ENCODE measurements around the gene CDC42BPA.
A peak's percentile ranks its signal among the peaks of the same experiment; 100 is the strongest.

DNA sequence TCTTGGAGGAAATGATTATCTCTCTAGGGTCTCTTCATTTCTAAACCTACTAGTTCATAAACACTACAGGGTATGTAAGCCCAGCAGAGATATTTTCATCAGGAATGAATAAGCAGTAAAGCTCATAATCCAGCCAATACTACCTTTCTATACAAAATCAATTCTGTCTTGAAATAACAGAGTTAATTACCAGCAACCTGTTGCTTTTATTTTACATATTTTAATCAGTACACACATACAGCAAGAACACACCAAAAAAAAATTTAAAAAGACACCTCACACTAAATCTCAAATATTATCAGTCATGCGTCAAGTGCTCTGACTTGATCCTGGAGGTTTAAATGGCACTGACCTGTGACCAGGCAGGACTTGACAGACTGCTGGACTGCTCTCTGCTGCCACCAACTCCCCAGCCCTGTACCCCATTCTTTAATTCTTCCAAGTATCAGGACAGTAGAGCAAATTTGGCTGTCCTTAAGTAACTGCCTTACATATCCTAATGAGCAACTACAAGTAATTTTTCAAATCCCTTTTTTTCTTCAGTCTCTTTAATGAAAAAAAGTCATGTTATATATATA is 98.5 kb downstream of the CDC42BPA start:
- TF ChIP-seq, protein P1, sequence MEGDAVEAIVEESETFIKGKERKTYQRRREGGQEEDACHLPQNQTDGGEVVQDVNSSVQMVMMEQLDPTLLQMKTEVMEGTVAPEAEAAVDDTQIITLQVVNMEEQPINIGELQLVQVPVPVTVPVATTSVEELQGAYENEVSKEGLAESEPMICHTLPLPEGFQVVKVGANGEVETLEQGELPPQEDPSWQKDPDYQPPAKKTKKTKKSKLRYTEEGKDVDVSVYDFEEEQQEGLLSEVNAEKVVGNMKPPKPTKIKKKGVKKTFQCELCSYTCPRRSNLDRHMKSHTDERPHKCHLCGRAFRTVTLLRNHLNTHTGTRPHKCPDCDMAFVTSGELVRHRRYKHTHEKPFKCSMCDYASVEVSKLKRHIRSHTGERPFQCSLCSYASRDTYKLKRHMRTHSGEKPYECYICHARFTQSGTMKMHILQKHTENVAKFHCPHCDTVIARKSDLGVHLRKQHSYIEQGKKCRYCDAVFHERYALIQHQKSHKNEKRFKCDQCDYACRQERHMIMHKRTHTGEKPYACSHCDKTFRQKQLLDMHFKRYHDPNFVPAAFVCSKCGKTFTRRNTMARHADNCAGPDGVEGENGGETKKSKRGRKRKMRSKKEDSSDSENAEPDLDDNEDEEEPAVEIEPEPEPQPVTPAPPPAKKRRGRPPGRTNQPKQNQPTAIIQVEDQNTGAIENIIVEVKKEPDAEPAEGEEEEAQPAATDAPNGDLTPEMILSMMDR (optimal IDR thresholded peaks at IDR 0.05 in 1 of 3, IDR thresholded peaks at IDR 0.05 in 1 of 3, conservative IDR thresholded peaks at IDR 0.05 in 1 of 3; ENCODE audit: extremely low read depth in 1 of 3, insufficient read depth in 2 of 3, low read length in 3 of 3): peak in 1 of 3 experiments; percentile 18
- no peak for TF ChIP-seq EZH2 (IDR thresholded peaks at IDR 0.05; ENCODE audit: low read length)
